HG02938 (cell line): Measurements from ENCODE around the gene CLIC4.
"Not testable (repeated sequence)": the region's sequence is repeated elsewhere in the genome, so short reads cannot be mapped to it uniquely, and the experiment has no call there.

Experiments used
- ATAC-seq: cut with Tn5 transposase; IDR thresholded peaks from one replicate; pipeline ENCODE4 v1.9.1; 2021; ENCODE audit warnings: mild to moderate bottlenecking, moderate library complexity; ENCODE audit not compliant: unreplicated experiment

The CLIC4 gene

GRCh38 chr1:24744911-24745710 is at the start of gene CLIC4:
Gene CLIC4 (plus strand): TSS chr1:24745447. CDS start chr1:24745554, 107 bp downstream.
- peak; percentile 59 for ATAC-seq

DNA sequence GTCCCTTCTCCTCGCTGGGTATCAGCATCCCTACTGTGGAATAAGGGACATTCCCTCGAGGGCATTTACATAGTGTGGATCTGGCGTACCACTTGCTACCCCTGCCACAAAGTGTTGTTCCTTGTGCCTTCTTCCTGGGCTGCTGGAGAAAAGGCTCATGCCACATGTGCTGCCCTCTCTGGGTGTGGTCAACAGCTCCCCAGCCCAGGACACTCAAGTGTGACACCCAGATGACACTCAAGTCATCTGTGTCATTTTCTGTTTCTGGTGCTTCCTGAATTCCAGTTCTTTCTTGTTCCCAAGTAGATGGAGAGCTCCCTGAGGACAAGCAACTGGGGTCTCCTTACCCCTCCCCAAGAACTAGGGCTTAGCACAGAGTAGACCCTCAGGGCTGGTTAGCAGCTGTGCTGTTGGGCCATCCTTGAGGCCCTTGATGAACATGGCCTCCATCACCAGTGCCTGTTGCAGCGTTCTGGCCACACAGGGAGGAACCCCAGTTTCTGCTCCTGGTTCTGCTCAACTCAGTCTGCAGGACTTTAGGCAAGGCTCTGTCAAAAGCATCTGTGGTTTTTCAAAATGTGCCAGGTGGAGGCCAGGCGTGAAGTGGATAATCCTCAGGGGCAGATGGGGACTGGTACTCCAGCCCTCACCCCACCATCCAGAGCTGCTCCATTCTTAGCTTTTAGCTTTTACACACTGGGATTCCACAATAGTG is 49.0 kb upstream of the CLIC4 start:
- ATAC-seq, result no peak

- no peak for ATAC-seq
These were observed 48.4 kb upstream of the CLIC4 start for GRCh38 chr1:24696756-24697330.

DNA sequence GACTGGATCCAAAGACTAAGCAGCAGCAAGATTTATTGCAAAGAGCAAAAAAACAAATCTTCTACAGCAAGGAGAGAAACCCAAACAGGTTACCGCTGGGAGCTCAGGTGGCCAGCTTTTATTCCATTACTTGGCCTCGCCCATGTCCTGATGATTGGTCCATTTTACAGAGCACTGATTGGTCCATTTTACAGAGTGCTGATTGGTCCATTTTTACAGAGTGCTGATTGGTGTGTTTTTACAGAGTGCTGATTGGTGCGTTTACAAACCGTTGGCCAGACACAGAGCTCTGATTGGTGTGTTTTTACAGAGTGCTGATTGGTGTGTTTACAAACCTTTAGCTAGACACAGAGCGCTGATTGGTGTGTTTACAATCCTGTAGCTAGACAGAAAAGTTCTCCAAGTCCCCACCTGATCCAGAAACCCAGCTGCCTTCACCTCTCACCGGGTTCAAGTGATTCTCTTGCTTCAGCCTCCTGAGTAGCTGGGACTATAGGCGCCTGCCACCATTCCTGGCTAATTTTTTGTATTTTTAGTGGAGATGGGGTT is 47.7 kb upstream of the CLIC4 start:
- not testable (repeated sequence) for ATAC-seq

DNA sequence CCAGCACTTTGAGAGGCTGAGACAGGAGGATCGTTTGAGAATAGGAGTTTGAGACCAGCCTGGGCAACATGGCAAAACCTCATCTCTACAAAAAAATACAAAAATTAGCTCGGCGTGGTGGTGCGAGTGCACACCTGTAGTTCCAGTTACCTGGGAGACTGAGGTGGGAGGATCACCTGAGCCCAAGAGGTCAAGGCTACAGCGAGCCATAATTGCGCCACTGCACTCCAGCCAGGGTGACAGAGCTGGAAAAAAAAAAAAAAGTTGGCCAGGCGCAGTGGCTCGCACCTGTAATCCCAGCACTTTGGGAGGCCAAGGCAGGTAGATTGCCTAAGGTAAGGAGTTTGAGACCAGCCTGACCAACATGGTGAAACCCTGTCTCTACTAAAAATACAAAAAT is 46.9 kb upstream of the CLIC4 start:
- ATAC-seq, result not testable (repeated sequence)

- no peak for ATAC-seq
These were observed 45.6 kb upstream of the CLIC4 start for GRCh38 chr1:24699628-24700027.

DNA sequence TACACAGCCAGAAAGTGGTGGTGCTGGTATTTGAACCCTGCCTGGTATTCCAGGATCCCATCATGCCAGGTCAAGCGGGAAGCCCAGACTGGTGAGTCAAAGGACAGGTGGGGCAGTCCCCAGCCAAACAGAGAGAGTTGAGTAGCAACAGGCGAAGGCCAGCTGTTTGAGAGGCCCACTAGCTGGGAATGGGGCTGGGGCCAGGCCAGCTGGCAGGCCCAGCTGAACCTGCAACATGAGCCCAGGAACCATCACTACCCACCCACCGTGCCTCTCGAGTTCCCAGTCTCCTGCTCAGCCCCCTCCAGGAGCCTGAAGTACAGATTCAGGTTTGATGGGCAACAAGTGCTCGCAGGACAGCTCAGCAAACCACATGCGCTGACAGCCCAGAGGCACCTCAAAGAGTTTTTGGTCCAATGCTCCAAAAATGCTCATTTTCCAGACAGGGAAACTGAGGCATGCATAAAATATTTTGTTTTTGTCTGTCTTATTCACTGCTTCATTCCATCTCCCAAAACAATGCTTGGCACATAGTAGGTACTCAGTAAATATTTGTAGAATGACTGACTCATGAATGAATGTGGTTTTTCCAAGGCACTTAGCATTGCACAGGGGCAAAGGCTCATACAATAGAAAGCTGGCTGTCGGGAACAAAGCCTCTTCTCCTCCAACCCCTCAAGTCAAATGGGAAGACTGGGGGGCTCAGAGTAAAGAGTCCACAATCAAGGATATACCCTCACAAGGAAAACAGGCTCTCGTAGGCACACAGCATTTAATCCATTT is 42.5 kb upstream of the CLIC4 start:
- no peak for ATAC-seq

- ATAC-seq, result no peak
These were observed 40.6 kb upstream of the CLIC4 start for GRCh38 chr1:24704411-24705259.

- ATAC-seq, result no peak
These were observed 39.8 kb upstream of the CLIC4 start for GRCh38 chr1:24705260-24706073.

- ATAC-seq, result not testable (repeated sequence)
These were observed 39.2 kb upstream of the CLIC4 start for GRCh38 chr1:24706074-24706389.

DNA sequence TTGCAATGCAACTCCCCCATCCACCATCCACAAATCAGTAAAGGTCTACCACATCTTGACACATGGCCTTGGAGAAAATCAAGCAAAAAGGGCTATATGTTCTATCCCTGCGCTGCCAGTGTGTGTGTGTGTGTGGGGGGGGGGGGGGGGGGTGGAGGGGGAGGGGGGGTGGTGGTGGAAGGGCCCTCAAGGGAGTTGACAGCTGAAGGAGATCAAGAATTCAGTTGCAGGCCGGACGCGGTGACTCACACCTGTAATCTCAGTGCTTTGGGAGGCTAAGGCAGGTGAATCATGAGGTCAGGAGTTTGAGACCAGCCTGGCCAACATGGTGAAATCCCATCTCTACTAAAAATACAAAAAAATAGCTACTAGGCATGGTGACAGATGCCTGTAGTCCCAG is 37.6 kb upstream of the CLIC4 start:
- ATAC-seq, result no peak

DNA sequence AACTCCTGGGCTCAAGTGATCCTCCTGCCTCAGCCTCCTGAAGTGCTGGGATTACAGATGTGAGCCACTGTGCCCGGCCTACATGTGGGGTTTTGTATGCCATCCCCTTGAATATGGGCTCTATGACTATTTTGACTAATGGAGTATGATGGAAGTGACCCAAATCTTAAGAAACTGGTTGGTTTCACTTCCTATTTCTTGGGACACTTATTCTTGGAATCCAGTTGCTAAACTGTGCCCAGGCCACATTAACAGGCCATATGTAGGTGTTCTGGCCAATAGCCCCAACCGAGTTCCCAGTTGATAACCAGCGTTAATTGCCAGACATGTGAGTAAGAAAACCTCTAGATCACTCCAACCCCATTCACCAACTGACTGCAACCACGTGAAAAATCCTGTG is 36.3 kb upstream of the CLIC4 start:
- ATAC-seq, result no peak

DNA sequence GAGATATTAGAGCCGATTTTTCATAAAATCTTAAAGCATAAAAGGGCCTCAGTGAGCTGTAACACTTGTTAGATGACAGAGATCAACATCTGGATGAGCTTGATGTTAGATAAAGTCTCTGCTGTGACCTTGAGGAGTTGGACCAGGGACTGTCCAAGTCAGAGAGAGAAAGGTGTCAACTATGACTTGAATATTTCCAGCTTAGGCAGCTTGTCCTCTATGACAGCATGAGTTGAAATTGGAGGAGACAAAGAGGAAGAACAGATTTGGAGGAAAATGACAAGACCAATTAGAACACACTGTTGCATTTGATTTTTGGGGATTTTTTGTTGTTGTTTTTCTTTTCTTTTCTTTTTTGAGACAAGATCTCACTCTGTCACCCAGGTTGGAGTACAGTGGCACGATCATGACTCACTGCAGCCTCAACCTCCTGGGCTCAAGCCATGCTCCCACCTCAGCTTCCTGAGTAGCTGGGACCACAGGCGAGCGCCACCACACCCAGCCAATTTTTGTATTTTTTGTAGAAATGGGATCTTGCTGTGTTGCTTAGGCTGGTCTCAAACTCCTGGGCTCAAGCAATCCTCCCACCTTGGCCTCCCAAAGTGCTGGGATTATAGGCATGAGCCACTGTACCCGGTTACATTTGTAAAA is 35.3 kb upstream of the CLIC4 start:
- no peak for ATAC-seq

DNA sequence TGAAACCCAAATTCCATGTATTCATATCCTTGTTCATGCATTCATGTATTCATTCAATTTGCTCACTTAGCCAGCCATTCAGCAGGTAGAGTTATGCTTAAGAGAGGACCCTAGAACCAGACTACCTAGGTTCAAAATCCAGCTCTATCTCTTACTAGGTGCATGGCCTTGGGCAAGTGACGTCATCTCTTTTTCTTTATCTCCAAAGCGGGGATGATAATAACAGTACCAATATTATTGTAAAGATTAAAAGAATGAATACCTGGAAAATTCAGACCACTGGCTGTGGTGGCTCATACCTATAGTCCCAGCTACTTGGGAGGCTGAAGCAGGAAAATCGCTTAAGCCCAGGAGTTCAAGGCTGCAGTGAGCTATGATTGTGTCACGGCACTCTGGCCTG is 33.9 kb upstream of the CLIC4 start:
- ATAC-seq, result no peak

DNA sequence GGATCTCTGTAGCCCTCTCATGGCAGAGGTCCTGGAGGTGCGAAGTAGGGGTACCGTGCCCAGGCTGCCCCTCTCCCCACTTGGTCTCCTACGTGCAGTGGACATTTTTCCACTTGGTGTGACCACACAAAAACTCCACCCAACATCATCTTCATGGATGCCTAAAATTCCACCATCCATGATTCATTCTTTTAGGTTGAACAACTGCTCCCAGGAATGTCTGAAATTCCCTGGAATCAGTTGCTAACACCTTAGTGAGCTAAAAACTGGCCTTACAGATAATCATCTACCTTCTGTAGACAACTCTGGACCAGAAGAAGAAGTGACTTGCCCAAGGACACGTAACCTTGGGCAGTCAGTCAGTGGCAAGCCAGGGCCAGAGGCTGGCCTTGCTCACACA is 32.1 kb upstream of the CLIC4 start:
- no peak for ATAC-seq

GRCh38 chr1:24713736-24714135 is 31.5 kb upstream of the CLIC4 start:
- no peak for ATAC-seq

- no peak for ATAC-seq
These were observed 30.3 kb upstream of the CLIC4 start for GRCh38 chr1:24714859-24715520.

GRCh38 chr1:24715658-24716057 is 29.6 kb upstream of the CLIC4 start:
- ATAC-seq, result no peak
